ACC112 (cell line): Measurements from ENCODE around the gene SLC25A42.

Experiments used
- H2AFZ ChIP-seq: fragments of 200-600 bp; sonication (generic); one replicate; pipeline ENCODE4 v1.6.0; 2017; ENCODE audit warnings: antibody characterized with exemption, low read length; ENCODE audit not compliant: unreplicated experiment
- H3K27ac ChIP-seq: fragments of 200-600 bp; sonication (generic); 2 replicates; pipeline ENCODE4 v1.5.1; 2014; ENCODE audit warnings: low read depth, mild to moderate bottlenecking, antibody characterized with exemption, low read length, moderate library complexity
- H3K27me3 ChIP-seq: fragments of 200-600 bp; sonication (generic); 2 replicates; pipeline ENCODE4 v1.6.1; 2014; ENCODE audit warnings: mild to moderate bottlenecking, antibody characterized with exemption, low read length, moderate library complexity, mixed read lengths; ENCODE audit not compliant: insufficient read depth
- H3K36me3 ChIP-seq: fragments of 200-600 bp; sonication (generic); 2 replicates; pipeline ENCODE4 v1.6.1; 2016; ENCODE audit warnings: mild to moderate bottlenecking, antibody characterized with exemption, low read length, moderate library complexity, mixed read lengths; ENCODE audit not compliant: insufficient read depth
- H3K4me1 ChIP-seq: fragments of 200-600 bp; sonication (generic); one replicate; pipeline ENCODE4 v1.6.1; 2016; ENCODE audit warnings: low read length, mixed read lengths; ENCODE audit not compliant: insufficient read depth, unreplicated experiment, control insufficient read depth
- H3K4me3 ChIP-seq: fragments of 200-600 bp; sonication (generic); 2 replicates; pipeline ENCODE4 v1.5.1; 2014; ENCODE audit warnings: mild to moderate bottlenecking, low read depth, low read length
- H3K79me2 ChIP-seq: fragments of 200-600 bp; sonication (generic); one replicate; pipeline ENCODE4 v1.6.0; 2016; ENCODE audit warnings: low read length; ENCODE audit not compliant: control insufficient read depth, unreplicated experiment, insufficient read depth

SLC25A42 gene

DNA sequence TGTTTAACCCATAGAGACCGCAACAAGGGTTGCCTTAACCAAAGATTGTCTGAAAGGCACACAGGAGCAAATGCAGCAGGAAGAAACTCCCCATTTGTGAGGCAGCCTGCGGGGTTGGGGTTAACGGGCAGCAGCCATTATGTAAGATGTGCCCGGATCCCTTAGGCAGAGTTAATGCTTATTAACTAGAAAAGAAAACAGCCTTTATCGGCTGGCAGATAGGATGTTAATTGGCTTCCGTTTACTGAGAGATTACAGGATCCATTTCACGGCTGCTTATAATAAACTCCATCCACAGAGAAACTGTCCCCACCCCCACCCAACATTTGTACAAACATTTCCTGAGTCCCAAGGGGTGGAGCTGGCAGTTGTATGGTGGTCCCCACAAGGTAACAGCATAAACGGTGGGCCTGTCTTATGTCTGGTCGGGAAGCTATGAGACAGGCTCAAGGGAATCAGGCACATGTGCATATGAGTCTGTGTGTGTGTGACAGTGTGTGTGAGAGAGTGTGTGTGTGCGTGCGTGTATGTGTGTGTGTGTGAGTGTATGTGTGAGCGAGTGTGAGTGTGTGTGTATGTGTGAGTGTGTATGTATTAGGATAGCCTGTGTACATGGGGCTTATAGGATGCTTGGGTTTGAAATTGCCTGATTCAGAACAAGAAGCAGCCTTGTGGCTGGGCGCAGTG, 10.5 kb downstream of the SLC25A42 start:
- H3K4me1 ChIP-seq = no peaks in the 10 kb centered on the region
- H3K79me2 ChIP-seq = no peaks in the 10 kb centered on the region
- no peak overlapping the region for H3K27ac ChIP-seq
- no peaks in the 10 kb centered on the region for H3K27me3 ChIP-seq
- no peak overlapping the region for H3K4me3 ChIP-seq
- no peaks in the 10 kb centered on the region for H3K36me3 ChIP-seq
- no peak overlapping the region for H2AFZ ChIP-seq

DNA sequence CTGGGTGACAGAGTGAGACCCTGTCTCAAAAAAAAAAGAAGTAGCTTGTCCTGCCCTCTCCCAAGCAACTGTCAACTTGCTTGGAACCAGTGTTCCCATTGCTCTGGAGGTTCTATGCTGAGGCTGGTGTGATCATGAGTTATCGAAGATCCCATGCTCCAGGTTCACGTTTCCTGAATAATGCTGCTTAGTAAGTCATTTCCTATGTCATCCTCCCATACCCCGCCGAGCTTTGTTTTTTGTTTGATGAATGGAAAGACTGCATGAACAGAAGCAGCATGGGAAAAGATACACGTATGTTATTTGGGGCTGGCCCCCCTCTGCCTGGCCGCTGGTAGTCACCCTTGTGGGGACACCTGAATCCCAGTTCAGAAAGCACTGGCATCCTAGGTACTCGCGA, 11.3 kb downstream of the SLC25A42 start:
- Histone ChIP-seq H3K27me3 (no peaks in the 10 kb centered on the region), H3K4me1 (no peaks in the 10 kb centered on the region), H3K79me2 (no peaks in the 10 kb centered on the region), H3K4me3 (no peak overlapping the region), H3K27ac (no peak overlapping the region), H2AFZ (no peak overlapping the region), H3K36me3 (no peaks in the 10 kb centered on the region)

DNA sequence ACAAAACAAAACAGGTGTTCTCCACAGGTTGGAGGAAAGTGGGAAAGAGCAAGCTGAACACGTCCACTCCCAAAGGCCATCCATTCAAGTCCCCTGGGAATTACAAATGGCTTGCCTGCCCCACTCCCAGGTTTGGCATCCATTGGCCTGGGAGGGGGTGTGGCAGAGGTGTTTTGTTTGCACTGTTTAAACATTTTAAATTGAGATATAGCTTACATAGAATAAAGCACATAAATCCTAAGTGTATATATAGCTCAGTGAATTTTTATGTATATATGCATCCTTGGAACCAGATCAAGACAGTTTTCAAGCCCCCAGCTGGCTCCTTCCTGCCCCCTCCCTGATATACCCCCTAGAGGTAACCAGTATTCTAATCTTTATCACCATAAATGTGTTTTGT, 12.7 kb downstream of the SLC25A42 start:
- Histone ChIP-seq H3K4me3 (no peak overlapping the region), H3K27ac (no peak overlapping the region), H3K27me3 (no peaks in the 10 kb centered on the region), H3K4me1 (no peaks in the 10 kb centered on the region), H3K79me2 (no peaks in the 10 kb centered on the region), H3K36me3 (no peaks in the 10 kb centered on the region), H2AFZ (no peak overlapping the region)

DNA sequence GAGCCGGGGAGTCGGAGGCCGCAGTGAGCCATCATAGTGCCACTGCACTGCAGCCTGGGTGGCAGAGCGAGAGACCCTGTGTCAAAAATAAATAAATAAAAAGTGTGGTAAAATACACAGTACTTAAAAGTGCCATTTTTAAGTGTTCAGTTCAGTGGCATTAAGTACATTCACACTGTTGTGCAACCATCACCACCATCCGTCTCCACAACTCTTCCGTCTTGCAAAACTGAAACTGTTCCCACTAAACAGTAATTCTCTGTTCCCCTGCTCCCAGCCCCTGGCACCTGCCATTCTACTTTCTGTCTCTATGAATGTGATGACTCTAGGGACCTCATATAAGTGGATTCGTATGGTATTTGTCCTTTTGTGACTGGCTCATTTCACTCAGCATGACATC, 13.3 kb downstream of the SLC25A42 start:
- Histone ChIP-seq H3K4me3 (no peak overlapping the region), H2AFZ (no peak overlapping the region), H3K27me3 (no peaks in the 10 kb centered on the region), H3K79me2 (no peaks in the 10 kb centered on the region), H3K4me1 (no peaks in the 10 kb centered on the region), H3K36me3 (no peaks in the 10 kb centered on the region), H3K27ac (no peak overlapping the region)

DNA sequence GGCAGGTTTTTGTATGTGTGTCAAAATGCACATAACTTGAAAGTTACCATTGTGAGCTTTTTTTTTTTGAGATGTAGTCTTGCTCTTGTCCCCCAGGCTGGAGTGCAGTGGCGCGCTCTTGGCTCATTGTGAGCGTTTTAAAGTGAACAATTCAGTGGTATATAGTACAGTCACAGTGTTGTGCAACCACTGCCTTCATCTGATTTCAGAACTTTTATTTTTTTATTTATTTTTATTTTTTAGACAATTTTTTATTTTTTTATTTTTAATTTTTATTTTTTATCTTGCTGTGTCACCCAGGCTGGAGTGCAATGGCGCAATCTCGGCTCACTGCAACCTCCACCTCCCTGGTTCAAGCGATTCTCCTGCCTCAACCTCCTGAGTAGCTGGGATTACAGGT, 15.0 kb downstream of the SLC25A42 start:
- H3K4me1 ChIP-seq = no peaks in the 10 kb centered on the region
- H3K27ac ChIP-seq = no peak overlapping the region
- no peaks in the 10 kb centered on the region for H3K36me3 ChIP-seq
- no peaks in the 10 kb centered on the region for H3K27me3 ChIP-seq
- H3K79me2 ChIP-seq = no peaks in the 10 kb centered on the region
- no peak overlapping the region for H2AFZ ChIP-seq
- H3K4me3 ChIP-seq = no peak overlapping the region

DNA sequence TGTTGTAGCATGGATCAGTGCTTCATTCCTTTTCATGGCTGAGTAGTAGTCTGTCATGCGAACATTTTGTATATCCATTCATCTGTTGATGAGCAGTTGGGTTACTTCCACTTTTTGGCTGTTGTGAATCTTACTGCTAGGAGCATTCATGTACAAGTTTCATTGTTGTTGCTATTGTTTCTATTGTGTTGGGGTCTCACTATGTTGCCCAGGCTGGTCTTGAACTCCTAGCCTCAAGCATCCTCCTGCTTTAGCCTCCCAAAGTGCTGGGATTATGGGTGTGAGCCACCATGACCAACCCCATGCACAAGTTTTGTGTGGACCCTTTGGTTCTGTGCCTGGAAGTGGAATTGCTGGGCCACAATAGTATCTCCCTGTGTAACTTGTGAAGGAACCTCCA, 15.8 kb downstream of the SLC25A42 start:
- H3K4me1 ChIP-seq = no peaks in the 10 kb centered on the region
- no peaks in the 10 kb centered on the region for H3K79me2 ChIP-seq
- H3K27me3 ChIP-seq = no peaks in the 10 kb centered on the region
- no peak overlapping the region for H3K4me3 ChIP-seq
- no peak overlapping the region for H3K27ac ChIP-seq
- no peaks in the 10 kb centered on the region for H3K36me3 ChIP-seq
- H2AFZ ChIP-seq = no peak overlapping the region

DNA sequence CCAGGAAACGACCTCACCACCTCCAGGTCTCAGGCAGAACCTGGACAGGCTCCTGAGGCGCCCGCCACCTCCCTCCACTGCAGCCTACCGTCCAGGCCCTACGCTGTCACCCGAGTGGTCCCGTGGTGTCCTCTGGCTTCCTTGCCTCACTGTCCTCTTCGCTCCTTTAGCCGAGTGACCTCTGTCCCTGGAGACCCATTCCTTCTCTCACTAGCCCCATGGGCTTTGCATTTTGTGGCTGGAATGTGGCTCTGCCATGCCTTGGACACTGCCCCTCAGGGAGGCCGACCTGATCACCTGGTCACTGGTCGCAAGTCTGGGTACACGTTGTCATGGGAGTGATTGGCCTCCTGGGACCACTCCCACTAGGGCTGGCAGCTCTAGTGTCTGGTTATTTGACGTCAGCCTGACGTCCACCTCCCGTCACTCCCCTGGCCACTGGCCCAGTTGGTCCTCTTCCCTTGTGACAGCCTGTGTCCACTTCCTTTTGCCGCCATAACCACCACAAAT, 17.9 kb downstream of the SLC25A42 start:
- H2AFZ ChIP-seq = no peak overlapping the region
- H3K4me3 ChIP-seq = no peak overlapping the region
- H3K27ac ChIP-seq = no peak overlapping the region
- no peaks in the 10 kb centered on the region for H3K36me3 ChIP-seq
- no peaks in the 10 kb centered on the region for H3K4me1 ChIP-seq
- H3K79me2 ChIP-seq = no peaks in the 10 kb centered on the region
- H3K27me3 ChIP-seq = no peaks in the 10 kb centered on the region

DNA sequence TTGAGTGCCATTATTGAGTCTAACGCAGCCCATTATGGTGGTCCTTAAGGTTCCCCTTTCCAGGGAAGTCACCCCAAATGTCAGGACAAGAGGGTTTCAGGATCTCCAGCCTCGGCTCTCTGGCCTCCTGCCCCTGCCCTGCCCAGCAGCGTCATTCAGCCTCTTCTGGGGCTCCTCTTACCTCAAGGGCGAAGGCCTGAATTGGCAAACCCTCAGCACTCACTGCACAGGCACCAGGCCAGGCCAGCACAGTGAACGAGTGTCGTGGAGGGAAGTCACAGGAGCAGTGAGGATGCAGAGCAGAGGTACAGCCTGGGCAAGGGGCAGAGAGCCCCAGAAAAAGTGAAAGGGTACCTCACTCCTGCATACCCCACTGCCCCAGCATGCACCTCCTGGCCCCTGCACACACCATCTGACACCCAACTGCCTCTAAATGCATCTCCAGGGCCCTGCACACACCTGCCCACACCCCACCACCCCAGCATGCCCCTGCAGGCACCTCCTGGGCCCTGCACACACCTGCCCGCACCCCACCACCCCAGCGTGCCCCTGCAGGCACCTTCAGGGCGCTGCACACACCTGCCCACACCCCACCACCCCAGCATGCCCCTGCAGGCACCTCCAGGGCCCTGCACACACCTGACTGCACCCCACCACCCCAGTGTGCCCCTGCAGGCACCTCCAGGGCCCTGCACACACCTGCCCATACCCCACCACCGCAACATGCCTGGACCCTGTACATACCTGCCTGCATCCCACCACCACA, 19.8 kb downstream of the SLC25A42 start:
- Histone ChIP-seq H2AFZ (no peak overlapping the region), H3K36me3 (no peaks in the 10 kb centered on the region), H3K27ac (no peak overlapping the region), H3K4me3 (no peak overlapping the region), H3K79me2 (no peaks in the 10 kb centered on the region), H3K27me3 (no peaks in the 10 kb centered on the region), H3K4me1 (no peaks in the 10 kb centered on the region)

DNA sequence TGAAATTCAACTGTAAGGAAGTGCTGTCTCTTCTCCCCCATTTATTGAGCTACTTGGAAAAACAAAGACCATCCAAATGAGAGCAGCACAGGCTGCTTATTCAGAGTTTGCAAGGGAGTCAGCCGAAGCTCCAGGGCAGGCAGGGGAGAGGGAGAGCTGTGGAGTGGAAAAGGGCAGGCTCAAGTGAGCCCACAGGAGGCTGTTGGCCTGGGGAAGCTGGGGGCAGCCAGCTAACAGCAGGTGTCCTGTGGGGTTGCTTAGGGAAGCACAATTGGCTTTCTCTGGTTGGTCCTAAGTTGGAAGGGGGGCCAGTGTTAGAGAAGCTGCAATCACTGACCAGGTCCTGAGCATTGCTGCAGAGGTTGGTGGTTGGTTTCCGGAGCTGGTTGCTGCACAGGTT, 23.9 kb downstream of the SLC25A42 start:
- Histone ChIP-seq H3K36me3 (no peaks in the 10 kb centered on the region), H3K4me3 (no peak overlapping the region)

DNA sequence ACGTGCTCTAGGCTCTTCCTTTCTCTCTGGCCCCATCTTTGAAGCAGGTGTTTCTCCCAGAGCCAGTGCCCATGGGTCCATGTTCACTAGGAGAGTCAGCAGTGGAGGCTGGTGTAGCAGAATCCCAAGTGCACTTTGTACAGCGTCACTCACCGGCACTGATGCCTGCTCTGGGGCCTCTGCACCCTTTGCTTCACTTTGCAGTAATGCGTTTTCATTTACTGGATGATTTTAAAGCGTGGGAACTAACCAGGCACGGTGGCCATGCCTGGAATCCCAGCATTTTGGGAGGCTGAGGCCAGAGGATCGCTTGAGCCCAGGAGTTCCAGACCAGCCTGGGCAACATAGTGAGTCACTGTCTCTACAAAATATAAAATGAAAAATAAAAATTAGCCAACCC, 30.7 kb downstream of the SLC25A42 start:
- no peak overlapping the region for H3K4me3 ChIP-seq

More for the DNA sequence above, 23.9 kb downstream of the SLC25A42 start:
- Histone ChIP-seq H3K4me1 (no peaks in the 10 kb centered on the region), H3K79me2 (no peaks in the 10 kb centered on the region), H3K27me3 (no peaks in the 10 kb centered on the region), H3K27ac (no peak overlapping the region), H2AFZ (no peak overlapping the region)

DNA sequence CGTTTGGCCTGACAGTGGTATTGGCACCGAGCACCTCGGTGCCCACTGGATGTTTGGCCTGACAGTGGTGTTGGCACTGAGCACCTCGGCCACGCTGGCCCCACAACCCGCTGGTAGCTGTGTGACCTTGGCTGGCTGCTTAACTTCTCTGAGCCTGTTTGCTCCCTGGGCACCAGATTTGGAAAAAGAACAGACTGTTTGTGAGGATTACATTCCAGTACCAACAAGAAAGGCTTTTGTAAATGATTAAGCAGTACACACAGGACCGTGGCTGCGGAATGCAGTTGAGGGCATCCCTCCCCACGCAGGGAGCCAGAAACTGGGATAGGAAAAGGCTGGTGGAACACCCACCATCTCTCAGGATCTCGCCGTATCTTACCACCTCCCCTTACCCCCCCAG, 31.9 kb downstream of the SLC25A42 start:
- Histone ChIP-seq H3K27ac (no peak overlapping the region), H3K36me3 (no peaks in the 10 kb centered on the region), H3K79me2 (no peaks in the 10 kb centered on the region), H3K27me3 (no peaks in the 10 kb centered on the region), H3K4me3 (no peak overlapping the region), H2AFZ (no peak overlapping the region), H3K4me1 (no peaks in the 10 kb centered on the region)

More for the DNA sequence above, 30.7 kb downstream of the SLC25A42 start:
- H2AFZ ChIP-seq = no peak overlapping the region
- no peak overlapping the region for H3K27ac ChIP-seq
- no peaks in the 10 kb centered on the region for H3K36me3 ChIP-seq
- H3K4me1 ChIP-seq = no peaks in the 10 kb centered on the region
- H3K79me2 ChIP-seq = no peaks in the 10 kb centered on the region
- H3K27me3 ChIP-seq = no peaks in the 10 kb centered on the region
